Activated CD4-positive, alpha-beta T cell treated with anti-CD3 and anti-CD28 coated beads, Interleukin-2, amount 10 ng/mL, durations not matched to agents 24 days and 14 days (primary cell): Measurements from ENCODE around the gene RDX. TPM values are rescaled to one million over a fixed set of nuclear protein-coding genes. Genes with fewer than 3 reads are reported as not detected.
"Not testable (repeated sequence)": the region's sequence is repeated elsewhere in the genome, so short reads cannot be mapped to it uniquely, and the experiment has no call there.

Experiments used
- DNase-seq: peaks from one replicate; pipeline ENCODE4 v3.0.0; 2022
- H3K27ac Mint-ChIP-seq: one replicate; pipeline ENCODE4 v1.8.0; 2022; ENCODE audit warnings: mild to moderate bottlenecking, mixed read lengths
- H3K27me3 Mint-ChIP-seq: one replicate; pipeline ENCODE4 v1.8.0; 2022; ENCODE audit warnings: mixed read lengths
- H3K36me3 Mint-ChIP-seq: one replicate; pipeline ENCODE4 v1.8.0; 2022; ENCODE audit warnings: low read depth, mild to moderate bottlenecking, mixed read lengths
- H3K4me1 Mint-ChIP-seq: one replicate; pipeline ENCODE4 v1.8.0; 2021; ENCODE audit warnings: mixed read lengths
- H3K4me3 Mint-ChIP-seq: one replicate; pipeline ENCODE4 v1.8.0; 2022; ENCODE audit warnings: mild to moderate bottlenecking, moderate library complexity, mixed read lengths
- H3K9me3 Mint-ChIP-seq: one replicate; pipeline ENCODE4 v1.8.0; 2021; ENCODE audit warnings: mixed read lengths
- intact Hi-C: fragments of 100-400 bp; cut with micrococcal nuclease; formaldehyde crosslinking; loops from one replicate; pipeline ENCODE4 v1.15.1; 2023
- total RNA-seq: library from RNA; stranded (reverse); gene quantifications from 2 replicates; pipeline ENCODE4 v1.2.3, GENCODE V29; 2022

RDX gene
- total RNA-seq, 1 donor from 2014 or later: 88.4 TPM

DNA sequence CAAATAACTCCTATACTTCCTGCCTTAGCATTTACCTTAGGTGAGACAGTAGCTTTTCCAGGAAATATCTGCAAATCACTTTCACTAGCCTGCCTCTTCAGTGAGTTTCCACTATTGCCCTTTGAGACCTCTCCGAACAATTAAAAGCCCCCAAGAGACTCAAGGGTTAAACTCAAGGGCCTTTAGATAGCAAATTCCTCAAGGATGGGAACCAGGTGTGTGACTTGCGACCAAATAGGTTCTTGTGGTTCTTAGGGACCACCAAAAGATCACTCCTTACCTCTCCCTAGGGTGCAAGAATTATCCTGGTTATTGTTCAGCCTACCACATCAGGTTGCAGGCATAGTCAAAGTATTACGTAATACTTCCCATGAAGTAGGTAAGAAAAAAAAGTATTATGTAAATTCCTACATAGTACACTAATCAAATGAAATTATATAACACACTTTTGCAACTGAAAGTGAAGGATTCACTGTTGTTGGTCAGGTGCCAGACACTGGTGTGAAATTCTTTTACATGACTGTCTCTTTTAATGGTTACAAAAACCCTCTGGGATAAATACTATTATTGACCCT lies 1.4 kb upstream of the RDX start:
- intact Hi-C loops: loop anchor here (1.0 kb wide), 2 partner anchors 30 to 132 kb away; no protein-coding TSS in a partner anchor
- Mint-ChIP-seq H3K9me3 (no peaks in the 10 kb centered on the region), H3K27ac (no peak overlapping the region), H3K4me3 (no peak overlapping the region), H3K27me3 (no peaks in the 10 kb centered on the region), H3K4me1 (peaks cover 34% of the 10 kb centered on the region), H3K36me3 (peaks cover 12% of the 10 kb centered on the region)
- no peak for DNase-seq

DNA sequence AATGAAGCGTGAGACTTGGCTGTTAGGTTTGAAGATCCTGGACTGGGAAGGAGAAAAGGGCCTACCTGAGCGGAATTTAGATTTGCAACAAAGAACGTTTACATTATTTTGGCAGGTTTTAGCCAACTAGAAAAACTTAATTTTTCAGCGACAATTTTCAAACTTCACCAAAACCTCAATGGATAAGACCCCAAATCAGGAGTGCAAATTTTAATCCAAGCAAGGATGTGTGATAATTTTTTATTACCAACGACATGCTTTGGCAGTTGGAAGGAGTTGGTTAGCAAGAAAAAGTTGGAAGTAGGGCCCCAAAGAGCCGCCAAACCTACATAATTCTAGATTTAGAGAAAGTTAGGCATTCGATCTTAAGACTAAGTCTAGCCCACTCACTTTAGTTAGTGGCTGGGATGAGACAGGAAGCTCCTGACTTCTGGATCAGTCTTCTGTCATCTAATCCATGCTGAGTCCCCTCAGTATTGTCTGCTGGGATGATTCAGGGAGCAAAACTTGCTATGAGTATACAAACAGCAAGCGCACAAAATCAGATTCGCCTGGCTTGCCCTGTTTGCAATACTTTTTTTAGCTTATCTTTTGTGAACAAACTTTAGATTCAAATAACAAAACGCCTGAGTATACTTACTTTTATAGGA lies 787 bp upstream of the RDX start:
- intact Hi-C loops: loop anchor here (1.0 kb wide), 2 partner anchors 31 to 133 kb away; no protein-coding TSS in a partner anchor
- Mint-ChIP-seq H3K4me3 (peak overlapping the region; percentile 54), H3K27me3 (no peaks in the 10 kb centered on the region), H3K4me1 (peaks cover 34% of the 10 kb centered on the region), H3K9me3 (no peaks in the 10 kb centered on the region), H3K36me3 (peaks cover 12% of the 10 kb centered on the region), H3K27ac (peak overlapping the region; percentile 8)
- DNase-seq: no peak

DNA sequence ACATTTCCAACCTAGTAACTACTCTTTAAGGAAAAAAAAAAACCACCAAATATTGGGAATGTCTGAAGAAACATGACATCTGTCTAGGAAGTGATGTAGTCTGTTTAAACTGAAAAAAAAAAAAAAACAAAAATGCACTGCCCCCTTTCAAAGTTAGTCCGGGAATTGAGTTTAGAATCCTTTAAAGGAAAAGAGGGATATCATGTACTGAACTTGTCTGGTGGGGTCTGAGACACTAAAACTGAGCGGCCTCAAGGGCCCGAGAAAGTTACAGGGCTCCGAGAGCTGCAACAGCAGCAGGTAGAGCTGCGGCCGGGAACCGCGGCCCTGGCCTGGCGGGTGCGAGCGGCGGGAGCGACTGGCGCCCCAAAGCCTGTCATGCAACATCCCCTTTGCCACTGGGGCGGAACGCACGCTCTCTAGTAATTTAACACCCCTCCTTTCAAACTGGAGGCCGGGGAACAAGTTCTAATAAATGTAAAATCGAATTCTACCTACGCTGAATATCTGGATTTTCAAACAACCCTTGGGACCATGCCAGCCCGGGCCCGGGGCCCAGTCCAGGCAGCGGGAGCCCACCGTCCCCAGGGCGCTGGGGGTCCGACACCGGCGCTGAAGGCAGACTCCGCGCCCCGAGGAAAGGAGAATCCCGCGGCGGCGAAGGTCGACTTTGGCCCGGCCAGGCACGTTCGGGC lies 736 bp downstream of the RDX start:
- intact Hi-C loops: loop anchor here (1.0 kb wide), 2 partner anchors 54 to 78 kb away; no protein-coding TSS in a partner anchor

DNA sequence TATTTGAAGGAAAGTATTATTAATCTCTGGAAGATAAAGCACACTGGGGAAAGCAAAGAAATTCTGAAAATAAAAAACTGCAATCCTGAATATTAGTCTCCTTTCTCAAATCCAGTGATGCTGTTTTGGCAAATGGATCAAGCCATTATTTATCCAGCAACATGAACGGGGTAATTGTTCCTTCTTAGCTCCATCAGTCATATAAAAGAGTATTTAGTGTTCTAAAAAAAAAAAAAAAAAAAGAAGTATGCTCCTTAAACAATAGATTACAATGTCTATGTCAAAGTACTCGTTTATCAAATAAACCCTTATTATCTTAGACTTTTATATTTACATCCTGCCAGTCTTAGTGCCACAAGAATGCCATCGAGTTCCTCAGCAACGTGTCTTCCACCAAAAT lies 1.3 kb downstream of the RDX start:
- intact Hi-C loops: loop anchor here (1.0 kb wide), 1 partner anchor 78 kb away; no protein-coding TSS in a partner anchor
- peaks cover 28% of the 10 kb centered on the region for H3K36me3 Mint-ChIP-seq
- no peak overlapping the region for H3K27ac Mint-ChIP-seq
- peak overlapping the region; percentile 97 for H3K4me3 Mint-ChIP-seq
- peaks cover 46% of the 10 kb centered on the region for H3K4me1 Mint-ChIP-seq
- no peaks in the 10 kb centered on the region for H3K9me3 Mint-ChIP-seq
- DNase-seq: no peak
- H3K27me3 Mint-ChIP-seq: no peaks in the 10 kb centered on the region

More for the DNA sequence above, 736 bp downstream of the RDX start:
- Mint-ChIP-seq H3K4me3 (peak overlapping the region; percentile 97), H3K27me3 (no peaks in the 10 kb centered on the region), H3K4me1 (peaks cover 46% of the 10 kb centered on the region), H3K36me3 (peaks cover 25% of the 10 kb centered on the region), H3K27ac (peak overlapping the region; percentile 91), H3K9me3 (no peaks in the 10 kb centered on the region)
- peak; percentile 88 for DNase-seq

DNA sequence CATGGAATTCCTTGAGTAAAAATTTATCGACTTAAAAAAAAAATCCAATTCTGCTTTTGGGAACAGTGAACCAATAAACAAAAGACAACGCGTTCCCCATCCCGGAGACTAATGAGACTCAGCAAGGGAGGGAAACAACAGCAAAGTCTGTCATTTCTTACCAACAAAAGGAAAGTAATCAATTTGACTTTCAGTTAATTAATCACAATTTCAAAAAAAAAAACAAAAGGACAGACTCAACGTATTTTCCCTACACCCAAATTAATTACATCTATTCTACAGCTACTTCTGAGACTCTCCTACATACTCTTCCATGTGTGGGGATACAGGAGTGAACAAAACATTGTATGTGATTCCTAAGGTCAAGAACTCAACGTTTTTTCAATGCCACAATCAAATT lies 1.9 kb downstream of the RDX start:
- intact Hi-C loops: no loop called here
- no peak for DNase-seq
- no peaks in the 10 kb centered on the region for H3K9me3 Mint-ChIP-seq
- H3K27me3 Mint-ChIP-seq: no peaks in the 10 kb centered on the region
- peaks cover 45% of the 10 kb centered on the region for H3K4me1 Mint-ChIP-seq
- peaks cover 30% of the 10 kb centered on the region for H3K36me3 Mint-ChIP-seq
- H3K27ac Mint-ChIP-seq: peak overlapping the region; percentile 53
- peak overlapping the region; percentile 97 for H3K4me3 Mint-ChIP-seq

DNA sequence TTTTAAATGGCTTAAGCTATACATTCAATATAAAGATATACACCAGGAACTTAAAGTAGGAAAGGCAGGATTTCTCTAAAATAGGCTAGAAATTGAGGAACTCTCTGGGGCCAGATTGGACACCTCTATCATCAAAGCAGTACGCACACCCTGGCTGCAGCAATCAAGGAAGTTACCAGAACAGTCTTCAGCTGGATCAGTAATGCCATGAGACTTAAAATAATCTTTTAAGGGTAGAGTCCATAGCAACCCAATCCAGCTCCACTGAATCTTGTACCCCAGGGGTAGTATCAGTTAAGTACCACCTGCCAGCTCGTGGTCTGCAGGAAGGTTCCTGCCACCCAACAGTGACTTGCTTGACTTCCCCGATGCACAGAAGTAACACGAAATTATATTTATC lies 3.0 kb downstream of the RDX start:
- Mint-ChIP-seq H3K36me3 (peaks cover 33% of the 10 kb centered on the region), H3K9me3 (no peaks in the 10 kb centered on the region), H3K27ac (no peak overlapping the region), H3K4me3 (peak overlapping the region; percentile 97), H3K4me1 (peaks cover 43% of the 10 kb centered on the region), H3K27me3 (no peaks in the 10 kb centered on the region)
- DNase-seq: no peak
- intact Hi-C loops: no loop called here

DNA sequence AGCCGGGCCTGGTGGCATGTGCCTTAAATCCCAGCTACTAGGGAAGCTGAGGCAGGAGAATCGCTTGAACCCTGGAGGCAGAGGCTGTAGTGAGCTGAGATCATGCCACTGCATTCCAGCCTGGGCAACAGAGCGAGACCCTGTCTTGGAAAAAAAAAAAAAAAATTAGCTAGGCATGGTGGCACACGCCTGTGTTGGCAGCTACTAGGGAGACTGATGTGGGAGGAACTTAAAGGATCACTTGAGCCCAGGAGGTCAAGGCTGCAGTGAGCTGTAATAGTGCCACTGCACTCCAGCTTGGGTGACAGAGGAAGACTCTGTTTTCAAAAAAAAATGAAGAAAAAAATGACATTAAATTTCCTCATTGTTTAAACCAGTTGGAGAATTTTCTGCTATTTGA lies 4.3 kb downstream of the RDX start:
- H3K9me3 Mint-ChIP-seq, intact Hi-C loops, H3K27me3 Mint-ChIP-seq, DNase-seq, H3K27ac Mint-ChIP-seq: not testable (repeated sequence)
- peak overlapping the region; percentile 2 for H3K4me3 Mint-ChIP-seq
- peaks cover 51% of the 10 kb centered on the region for H3K4me1 Mint-ChIP-seq
- peaks cover 35% of the 10 kb centered on the region for H3K36me3 Mint-ChIP-seq

DNA sequence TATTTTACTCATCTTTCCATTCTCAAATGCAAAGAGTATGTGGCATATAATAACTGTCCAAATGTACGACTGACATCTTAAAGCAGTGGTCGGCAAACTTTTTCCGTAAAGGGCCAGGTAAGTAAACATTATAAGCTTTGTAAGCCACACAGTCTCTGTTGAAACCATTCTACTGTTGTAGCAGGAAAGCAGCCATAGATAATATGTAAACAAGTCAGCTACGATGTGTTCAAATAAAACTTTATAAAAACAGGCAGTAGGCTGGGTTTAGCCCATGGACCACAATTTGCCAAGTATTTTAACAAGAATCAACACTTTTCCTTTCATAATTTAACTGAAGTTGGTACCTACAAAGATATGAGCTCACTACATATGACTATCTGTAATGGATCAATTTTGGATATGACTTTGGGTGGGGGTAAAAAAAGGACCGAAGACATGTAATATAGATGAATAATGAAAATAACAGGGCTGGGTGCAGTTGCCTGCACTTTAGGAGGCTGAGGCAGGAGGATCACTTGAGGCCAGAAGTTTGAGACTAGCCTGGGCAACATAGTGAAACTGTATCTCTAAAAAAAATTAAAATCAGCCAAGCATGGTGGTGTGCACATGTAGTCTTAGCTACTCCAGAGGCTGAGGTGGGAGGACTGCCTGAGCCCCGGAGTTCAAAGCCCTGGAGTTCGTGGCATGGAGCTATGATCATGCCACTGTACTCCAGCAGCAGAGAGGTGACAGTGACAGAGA lies 5.7 kb downstream of the RDX start:
- peak overlapping the region; percentile 42 for H3K27ac Mint-ChIP-seq
- H3K27me3 Mint-ChIP-seq: no peaks in the 10 kb centered on the region
- H3K4me3 Mint-ChIP-seq: no peak overlapping the region
- H3K9me3 Mint-ChIP-seq: no peaks in the 10 kb centered on the region
- H3K36me3 Mint-ChIP-seq: peaks cover 39% of the 10 kb centered on the region
- DNase-seq: no peak
- intact Hi-C loops: no loop called here
- H3K4me1 Mint-ChIP-seq: peaks cover 54% of the 10 kb centered on the region

DNA sequence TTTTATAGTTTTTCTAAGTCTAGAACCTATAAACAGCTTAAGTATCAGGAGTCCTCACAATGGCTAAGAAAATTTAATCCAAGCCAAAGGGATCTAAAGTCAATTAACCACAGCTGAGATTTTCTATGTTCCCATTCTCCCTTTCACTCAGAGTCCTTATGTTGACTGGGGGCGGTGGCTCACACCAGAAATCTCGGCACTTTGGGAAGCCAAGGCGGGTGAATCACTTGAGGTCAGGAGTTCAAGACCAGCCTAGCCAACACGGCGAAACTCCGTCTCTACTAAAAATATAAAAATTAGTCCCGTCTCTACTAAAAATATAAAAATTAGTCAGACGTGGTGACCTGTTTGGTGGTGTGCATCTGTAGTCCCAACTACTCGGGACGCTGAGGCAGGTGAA lies 6.9 kb downstream of the RDX start:
- intact Hi-C loops: no loop called here
- peaks cover 48% of the 10 kb centered on the region for H3K4me1 Mint-ChIP-seq
- H3K36me3 Mint-ChIP-seq: peaks cover 37% of the 10 kb centered on the region
- H3K27ac Mint-ChIP-seq: no peak overlapping the region
- H3K4me3 Mint-ChIP-seq: no peak overlapping the region
- DNase-seq: no peak
- no peaks in the 10 kb centered on the region for H3K9me3 Mint-ChIP-seq
- H3K27me3 Mint-ChIP-seq: no peaks in the 10 kb centered on the region

DNA sequence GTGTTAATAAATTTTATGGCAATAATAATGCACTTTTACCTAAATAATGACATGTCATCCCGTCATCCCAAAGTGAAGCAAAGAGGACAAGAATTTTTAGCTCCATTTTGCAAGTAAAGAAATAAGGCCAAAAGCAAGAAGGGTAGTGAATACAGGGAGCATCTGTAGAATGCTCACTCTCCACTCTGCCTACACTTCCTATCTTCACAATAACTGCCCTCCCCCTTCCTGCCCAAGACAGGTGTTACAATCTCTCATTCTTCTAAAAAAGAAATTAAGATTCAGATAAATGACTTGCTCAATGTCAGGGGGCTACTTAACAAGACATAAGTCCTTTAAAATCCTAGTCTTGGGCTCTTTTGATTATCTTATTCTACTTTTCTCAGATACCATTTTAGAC lies 8.9 kb downstream of the RDX start:
- no peaks in the 10 kb centered on the region for H3K9me3 Mint-ChIP-seq
- H3K4me3 Mint-ChIP-seq: no peak overlapping the region
- H3K27me3 Mint-ChIP-seq: no peaks in the 10 kb centered on the region
- no peak overlapping the region for H3K27ac Mint-ChIP-seq
- peaks cover 37% of the 10 kb centered on the region for H3K4me1 Mint-ChIP-seq
- intact Hi-C loops: no loop called here
- no peak for DNase-seq
- peaks cover 31% of the 10 kb centered on the region for H3K36me3 Mint-ChIP-seq

DNA sequence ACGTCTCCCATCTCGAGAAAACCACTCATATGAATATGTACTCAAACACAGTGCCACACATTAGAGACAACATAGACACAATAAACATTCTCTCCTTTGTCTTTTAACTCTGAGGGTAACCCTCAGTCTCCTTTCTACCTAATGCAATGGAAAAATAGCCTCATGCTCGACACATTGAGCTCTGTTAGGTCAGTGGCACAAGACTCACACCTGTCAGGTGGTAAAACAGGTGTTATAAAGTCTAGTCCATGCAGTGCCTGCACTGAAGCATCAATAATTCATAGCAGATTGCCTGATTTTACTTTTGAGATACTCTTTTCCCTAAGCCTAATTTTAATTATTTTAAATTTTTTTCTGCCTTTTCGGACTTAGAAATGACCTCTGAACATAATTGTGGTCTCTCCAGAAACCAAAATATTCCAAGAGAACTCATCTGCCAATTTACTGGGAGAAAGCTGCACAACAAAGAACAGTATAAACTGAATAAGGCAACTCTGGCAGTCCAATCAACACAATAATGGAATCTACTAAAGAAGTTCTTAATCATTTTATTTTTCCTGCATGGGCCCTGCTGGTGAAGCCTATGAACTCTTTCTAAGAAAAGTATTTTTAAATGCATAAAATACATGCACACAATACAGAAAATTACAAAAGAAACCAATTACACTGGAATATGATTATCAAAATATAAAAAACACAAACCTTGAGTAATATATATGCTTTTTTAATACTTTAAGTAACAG lies 9.9 kb downstream of the RDX start:
- H3K9me3 Mint-ChIP-seq: no peaks in the 10 kb centered on the region
- intact Hi-C loops: no loop called here
- H3K27me3 Mint-ChIP-seq: no peaks in the 10 kb centered on the region
- DNase-seq: no peak
- peaks cover 38% of the 10 kb centered on the region for H3K4me1 Mint-ChIP-seq
- no peak overlapping the region for H3K27ac Mint-ChIP-seq
- no peak overlapping the region for H3K4me3 Mint-ChIP-seq
- peaks cover 25% of the 10 kb centered on the region for H3K36me3 Mint-ChIP-seq

DNA sequence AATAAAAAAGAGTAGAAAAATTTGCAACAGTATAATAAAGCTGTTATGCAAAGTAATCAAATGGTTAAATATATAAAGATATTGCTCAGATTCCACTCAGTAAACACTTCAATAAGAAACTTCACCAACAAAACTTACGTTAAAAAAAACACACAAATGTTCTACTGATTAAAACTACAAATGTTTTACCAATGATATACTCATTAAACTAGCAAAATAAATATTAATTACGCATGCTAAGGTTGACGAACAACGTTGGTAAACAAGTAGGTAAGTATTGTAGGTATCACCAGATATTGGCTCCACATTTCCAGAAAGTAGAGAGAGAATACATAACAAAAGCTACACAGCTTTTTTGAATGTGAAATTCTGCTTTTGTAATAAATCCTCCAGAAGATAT lies 12.6 kb downstream of the RDX start:
- no peak overlapping the region for H3K27ac Mint-ChIP-seq
- H3K4me3 Mint-ChIP-seq: no peak overlapping the region
- H3K4me1 Mint-ChIP-seq: peaks cover 30% of the 10 kb centered on the region
- intact Hi-C loops: no loop called here
- peaks cover 20% of the 10 kb centered on the region for H3K36me3 Mint-ChIP-seq
- DNase-seq: no peak
- H3K27me3 Mint-ChIP-seq: no peaks in the 10 kb centered on the region
- no peaks in the 10 kb centered on the region for H3K9me3 Mint-ChIP-seq

DNA sequence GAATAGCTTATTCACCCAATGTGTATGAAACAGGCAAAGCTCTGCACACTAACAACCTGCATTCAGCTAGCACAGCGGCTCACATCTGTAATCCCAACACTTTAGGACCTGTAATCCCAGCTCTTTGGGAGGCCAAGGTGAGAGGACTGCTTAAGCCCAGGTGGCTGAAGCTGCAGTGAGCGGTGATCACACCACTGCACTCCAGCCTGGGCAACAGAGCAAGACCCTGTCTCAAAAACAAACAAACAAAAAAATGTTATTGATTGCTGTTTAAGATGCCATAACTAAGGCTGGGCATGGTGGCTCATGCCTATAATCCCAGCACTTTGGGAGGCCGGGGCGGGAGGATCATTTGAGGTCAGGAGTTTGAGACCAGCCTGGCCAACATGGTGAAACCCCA lies 15.8 kb downstream of the RDX start:
- intact Hi-C loops, H3K27me3 Mint-ChIP-seq, H3K4me3 Mint-ChIP-seq, H3K9me3 Mint-ChIP-seq, H3K27ac Mint-ChIP-seq, DNase-seq: not testable (repeated sequence)
- H3K4me1 Mint-ChIP-seq: peaks cover 13% of the 10 kb centered on the region
- peaks cover 34% of the 10 kb centered on the region for H3K36me3 Mint-ChIP-seq
